ENCODE data around the gene MLX. TPM values are rescaled to one million over a fixed set of nuclear protein-coding genes. Genes with fewer than 3 reads are reported as not detected.

The MLX gene
- total and polyA plus RNA-seq, 2 donors (not counting 1 experiment from before 2014, with no cell fraction given): 62.4 to 66.6 TPM

GRCh38 chr17:42537826-42538451 lies 29.0 kb upstream of the MLX start:
- Histone ChIP-seq H3K9me3 (ENCODE audit: control extremely low read depth in 1 of 3, control insufficient read depth in 2 of 3, insufficient read depth in 1 of 3, low read length in 2 of 3) (no peaks in the 10 kb centered on the region), H3K4me2 (replicated peaks; ENCODE audit: low read depth, low read length, poor library complexity, severe bottlenecking) (peak overlapping the region; percentile 22)
- POLR2A ChIA-PET: no interaction called here

More at GRCh38 chr17:42537826-42538451, 29.0 kb upstream of the MLX start:
- Histone ChIP-seq H2AFZ (ENCODE audit: insufficient read depth, low read depth, low read length, poor library complexity, severe bottlenecking) (no peak overlapping the region), H3K9ac (ENCODE audit: low read length) (no peak overlapping the region), H3K4me1 (ENCODE audit: control insufficient read depth in 2 of 2, insufficient read depth in 2 of 2, low read length in 2 of 2) (peaks cover 17 to 21% of the 10 kb centered on the region in 2 donors), H3K79me2 (ENCODE audit: control insufficient read depth, insufficient read depth, low read length) (peaks cover 27% of the 10 kb centered on the region), H3K27ac (ENCODE audit: low read length in 2 of 2) (no peak overlapping the region), H4K20me1 (ENCODE audit: control insufficient read depth, insufficient read depth, low read length, poor library complexity, severe bottlenecking) (peaks cover 19% of the 10 kb centered on the region), H3K4me3 (ENCODE audit: control extremely low read depth in 1 of 5, extremely low read depth in 1 of 5, insufficient read depth in 1 of 5, low read depth in 2 of 5, low read length in 4 of 5) (no peak overlapping the region), H3K36me3 (replicated peaks in 1 of 2; ENCODE audit: control extremely low read depth in 1 of 2, control insufficient read depth in 1 of 2, extremely low read depth in 1 of 2, insufficient read depth in 2 of 2, low read length in 1 of 2) (peaks cover 0 to 19% of the 10 kb centered on the region in 2 experiments), H3K27me3 (replicated peaks in 1 of 4; ENCODE audit: control extremely low read depth in 1 of 4, control insufficient read depth in 3 of 4, insufficient read depth in 4 of 4, low read length in 3 of 4) (no peaks in the 10 kb centered on the region)
- DNase-seq: no peak
- 100% methylated on average over 1 of the region's 5 CpGs for WGBS (ENCODE audit: insufficient coverage)
- Mint-ChIP-seq H3K9me3 (ENCODE audit: insufficient read depth) (no peaks in the 10 kb centered on the region), H3K4me3 (peak overlapping the region; percentile 93), H3K27me3 (no peaks in the 10 kb centered on the region), H3K4me1 (peaks cover 33% of the 10 kb centered on the region), H3K27ac (peak overlapping the region; percentile 75)
- no peak for TF ChIP-seq CTCF (IDR thresholded peaks at IDR 0.05)
- TF ChIP-seq EZH2 (IDR thresholded peaks at IDR 0.05; ENCODE audit: borderline replicate concordance, insufficient read depth, low read depth, low read length, poor library complexity, severe bottlenecking): no peak
- ATAC-seq (ENCODE audit: low read depth): no peak
- CTCF ChIA-PET: interaction anchor here (1.3 kb wide), 1 partner anchor 17 kb away, joined by 3 read pairs; no protein-coding TSS in a partner anchor
- intact Hi-C loops (cut with micrococcal nuclease): loop anchor here (2.0 to 5.0 kb wide), 3 partner anchors 17 to 633 kb away; partner anchors contain the start of genes NBR1 and PLEKHH3
